Esophagus muscularis mucosa (tissue), 4 donors: Measurements from ENCODE around the gene MMRN2.

Experiments used
- EP300 ChIP-seq: sonication (generic); formaldehyde crosslinking; IDR thresholded peaks from one replicate; pipeline ENCODE4 v1.6.1; 2017; ENCODE audit warnings: antibody characterized with exemption
- POLR2A ChIP-seq: fragments of 450-650 bp; IDR thresholded peaks from one replicate; pipeline ENCODE4 v1.6.1; 2017; ENCODE audit warnings: antibody characterized with exemption, moderate library complexity, mild to moderate bottlenecking, low read depth
- TF ChIP-seq, protein P1 (sequence below), 3 experiments: fragments of 200-600 bp in 2 of 3; fragments of 450-650 bp in 1 of 3; sonication (generic) in 2 of 3; IDR thresholded peaks; one replicate each; pipeline ENCODE4 v1.5.1; 2017 to 2019; ENCODE audit warnings: antibody characterized with exemption in 3 of 3, mild to moderate bottlenecking in 2 of 3, moderate library complexity in 1 of 3

DNA sequence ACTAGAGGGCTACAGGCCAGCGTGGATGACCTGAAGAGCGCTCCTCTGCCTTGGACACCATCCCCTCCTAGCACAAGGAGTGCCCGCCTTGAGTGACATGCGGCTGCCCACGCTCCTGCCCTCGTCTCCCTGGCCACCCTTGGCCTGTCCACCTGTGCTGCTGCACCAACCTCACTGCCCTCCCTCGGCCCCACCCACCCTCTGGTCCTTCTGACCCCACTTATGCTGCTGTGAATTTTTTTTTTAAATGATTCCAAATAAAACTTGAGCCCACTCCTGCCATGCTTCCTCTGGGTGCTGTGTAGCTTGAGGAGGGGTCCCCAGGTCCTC lies 5.5 kb upstream of the MMRN2 start:
- TF ChIP-seq, protein P1, sequence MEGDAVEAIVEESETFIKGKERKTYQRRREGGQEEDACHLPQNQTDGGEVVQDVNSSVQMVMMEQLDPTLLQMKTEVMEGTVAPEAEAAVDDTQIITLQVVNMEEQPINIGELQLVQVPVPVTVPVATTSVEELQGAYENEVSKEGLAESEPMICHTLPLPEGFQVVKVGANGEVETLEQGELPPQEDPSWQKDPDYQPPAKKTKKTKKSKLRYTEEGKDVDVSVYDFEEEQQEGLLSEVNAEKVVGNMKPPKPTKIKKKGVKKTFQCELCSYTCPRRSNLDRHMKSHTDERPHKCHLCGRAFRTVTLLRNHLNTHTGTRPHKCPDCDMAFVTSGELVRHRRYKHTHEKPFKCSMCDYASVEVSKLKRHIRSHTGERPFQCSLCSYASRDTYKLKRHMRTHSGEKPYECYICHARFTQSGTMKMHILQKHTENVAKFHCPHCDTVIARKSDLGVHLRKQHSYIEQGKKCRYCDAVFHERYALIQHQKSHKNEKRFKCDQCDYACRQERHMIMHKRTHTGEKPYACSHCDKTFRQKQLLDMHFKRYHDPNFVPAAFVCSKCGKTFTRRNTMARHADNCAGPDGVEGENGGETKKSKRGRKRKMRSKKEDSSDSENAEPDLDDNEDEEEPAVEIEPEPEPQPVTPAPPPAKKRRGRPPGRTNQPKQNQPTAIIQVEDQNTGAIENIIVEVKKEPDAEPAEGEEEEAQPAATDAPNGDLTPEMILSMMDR (IDR thresholded peaks at IDR 0.05) = no peak
- TF ChIP-seq POLR2A (no peak), EP300 (no peak)
